Measurements from ENCODE around the gene SHROOM1. TPM values are rescaled to one million over a fixed set of nuclear protein-coding genes. Genes with fewer than 3 reads are reported as not detected.

SHROOM1 gene
- total and polyA plus RNA-seq, 9 of the 15 experiments (the other 6 are each of a cell fraction or from before 2014, with no cell fraction given), result 0.44 to 26.5 (median 11.9) TPM

DNA sequence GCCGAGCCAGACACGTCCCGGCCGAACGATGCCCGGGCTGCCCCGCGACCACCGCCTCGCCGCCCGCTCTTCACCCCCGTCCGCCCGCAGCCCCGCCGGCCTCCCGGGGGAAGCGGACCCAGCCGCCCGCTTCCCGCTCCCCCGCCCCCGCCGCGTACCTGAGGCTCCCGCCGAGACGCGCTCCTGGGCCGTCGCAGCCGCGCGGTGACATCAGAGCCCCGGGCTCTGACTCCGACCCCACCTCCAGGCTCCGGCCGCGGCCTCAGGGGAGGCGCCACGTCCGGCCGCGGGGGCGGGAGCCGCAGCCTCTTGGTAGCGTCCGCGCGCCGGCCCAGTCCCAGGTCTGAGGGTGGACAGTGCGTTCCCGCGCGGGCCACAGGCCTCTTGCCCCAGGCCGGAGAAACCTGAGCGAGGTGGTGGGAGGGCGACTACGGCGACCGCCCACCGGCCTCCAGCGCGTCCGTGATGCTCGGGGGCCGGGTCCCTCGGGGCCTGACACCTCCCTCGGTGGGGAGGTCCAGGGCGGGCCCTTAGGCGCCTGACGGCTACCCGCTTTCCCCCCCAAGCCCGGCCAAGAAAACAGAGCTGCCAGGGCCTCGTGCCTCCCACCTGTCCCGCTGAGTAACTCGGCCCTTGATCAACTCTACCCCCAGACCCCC lies at the start of gene SHROOM1 (continued):
- TF ChIP-seq, protein P1, sequence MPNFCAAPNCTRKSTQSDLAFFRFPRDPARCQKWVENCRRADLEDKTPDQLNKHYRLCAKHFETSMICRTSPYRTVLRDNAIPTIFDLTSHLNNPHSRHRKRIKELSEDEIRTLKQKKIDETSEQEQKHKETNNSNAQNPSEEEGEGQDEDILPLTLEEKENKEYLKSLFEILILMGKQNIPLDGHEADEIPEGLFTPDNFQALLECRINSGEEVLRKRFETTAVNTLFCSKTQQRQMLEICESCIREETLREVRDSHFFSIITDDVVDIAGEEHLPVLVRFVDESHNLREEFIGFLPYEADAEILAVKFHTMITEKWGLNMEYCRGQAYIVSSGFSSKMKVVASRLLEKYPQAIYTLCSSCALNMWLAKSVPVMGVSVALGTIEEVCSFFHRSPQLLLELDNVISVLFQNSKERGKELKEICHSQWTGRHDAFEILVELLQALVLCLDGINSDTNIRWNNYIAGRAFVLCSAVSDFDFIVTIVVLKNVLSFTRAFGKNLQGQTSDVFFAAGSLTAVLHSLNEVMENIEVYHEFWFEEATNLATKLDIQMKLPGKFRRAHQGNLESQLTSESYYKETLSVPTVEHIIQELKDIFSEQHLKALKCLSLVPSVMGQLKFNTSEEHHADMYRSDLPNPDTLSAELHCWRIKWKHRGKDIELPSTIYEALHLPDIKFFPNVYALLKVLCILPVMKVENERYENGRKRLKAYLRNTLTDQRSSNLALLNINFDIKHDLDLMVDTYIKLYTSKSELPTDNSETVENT (CRISPR knock-in tag; IDR thresholded peaks at IDR 0.05), result no peak
- TF ChIP-seq ZNF830 (CRISPR knock-in tag; IDR thresholded peaks at IDR 0.05), result no peak
- TF ChIP-seq, protein P2, sequence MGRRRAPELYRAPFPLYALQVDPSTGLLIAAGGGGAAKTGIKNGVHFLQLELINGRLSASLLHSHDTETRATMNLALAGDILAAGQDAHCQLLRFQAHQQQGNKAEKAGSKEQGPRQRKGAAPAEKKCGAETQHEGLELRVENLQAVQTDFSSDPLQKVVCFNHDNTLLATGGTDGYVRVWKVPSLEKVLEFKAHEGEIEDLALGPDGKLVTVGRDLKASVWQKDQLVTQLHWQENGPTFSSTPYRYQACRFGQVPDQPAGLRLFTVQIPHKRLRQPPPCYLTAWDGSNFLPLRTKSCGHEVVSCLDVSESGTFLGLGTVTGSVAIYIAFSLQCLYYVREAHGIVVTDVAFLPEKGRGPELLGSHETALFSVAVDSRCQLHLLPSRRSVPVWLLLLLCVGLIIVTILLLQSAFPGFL (CRISPR knock-in tag; IDR thresholded peaks at IDR 0.05), result no peak
- TF ChIP-seq, protein P3, sequence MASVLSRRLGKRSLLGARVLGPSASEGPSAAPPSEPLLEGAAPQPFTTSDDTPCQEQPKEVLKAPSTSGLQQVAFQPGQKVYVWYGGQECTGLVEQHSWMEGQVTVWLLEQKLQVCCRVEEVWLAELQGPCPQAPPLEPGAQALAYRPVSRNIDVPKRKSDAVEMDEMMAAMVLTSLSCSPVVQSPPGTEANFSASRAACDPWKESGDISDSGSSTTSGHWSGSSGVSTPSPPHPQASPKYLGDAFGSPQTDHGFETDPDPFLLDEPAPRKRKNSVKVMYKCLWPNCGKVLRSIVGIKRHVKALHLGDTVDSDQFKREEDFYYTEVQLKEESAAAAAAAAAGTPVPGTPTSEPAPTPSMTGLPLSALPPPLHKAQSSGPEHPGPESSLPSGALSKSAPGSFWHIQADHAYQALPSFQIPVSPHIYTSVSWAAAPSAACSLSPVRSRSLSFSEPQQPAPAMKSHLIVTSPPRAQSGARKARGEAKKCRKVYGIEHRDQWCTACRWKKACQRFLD (CRISPR knock-in tag; IDR thresholded peaks at IDR 0.05), result peak; percentile 14; the same call in 1 of the 2 replicates

Measured in K562 (cell line).